DOHH2 (cell line): ENCODE measurements around the gene SALL4.

Source experiments
- CTCF ChIP-seq: fragments of 200-600 bp; sonication (generic); IDR thresholded peaks from one replicate; pipeline ENCODE4 v1.5.1; 2014; ENCODE audit warnings: antibody characterized with exemption, mild to moderate bottlenecking, low read depth, low read length; ENCODE audit not compliant: poor library complexity, severe bottlenecking
- EZH2phosphoT487 ChIP-seq: fragments of 200-600 bp; sonication (generic); IDR thresholded peaks from 2 replicates; pipeline ENCODE4 v1.6.1; 2017; ENCODE audit warnings: borderline replicate concordance, mild to moderate bottlenecking, antibody characterized with exemption, low read length, moderate library complexity, mixed read lengths

GRCh38 chr20:51775241-51775640 lies 27.1 kb downstream of the SALL4 start:
- TF ChIP-seq CTCF, result no peak
- no peak for TF ChIP-seq EZH2phosphoT487
